ENCODE results near the gene SURF4.

The SURF4 gene

GRCh38 chr9:133375116-133375723, 640 bp downstream of the SURF4 start:
- in situ Hi-C loops (cut with MboI; ENCODE audit: low sequenced_read_pairs), result no loop called here

- in situ Hi-C loops (cut with MboI; ENCODE audit: low sequenced_read_pairs), result no loop called here
Observed at GRCh38 chr9:133374612-133375115, 1.2 kb downstream of the SURF4 start.

DNA sequence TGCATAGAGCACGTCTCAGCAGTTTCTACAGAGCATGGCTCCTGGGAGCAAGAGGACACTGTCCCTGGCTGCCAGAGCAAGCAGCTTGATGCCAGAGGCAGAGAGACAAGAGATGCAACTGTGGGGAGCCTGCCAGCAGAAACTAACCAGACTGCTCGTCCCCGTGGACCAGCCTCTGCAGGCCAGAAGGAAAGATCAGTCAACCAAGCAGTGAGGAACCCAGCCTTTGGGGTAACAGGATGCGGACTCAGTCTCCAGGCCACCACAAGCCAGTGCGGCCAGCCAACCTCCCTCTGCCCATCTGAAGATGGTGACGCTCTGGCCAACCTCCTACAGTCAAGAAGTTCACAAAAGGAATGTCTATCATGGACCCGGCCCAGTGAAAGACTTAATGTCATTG, 3.7 kb downstream of the SURF4 start:
- in situ Hi-C loops (cut with MboI; ENCODE audit: low sequenced_read_pairs), result no loop called here

GRCh38 chr9:133371261-133371711, 4.6 kb downstream of the SURF4 start:
- in situ Hi-C loops (cut with MboI; ENCODE audit: low sequenced_read_pairs), result no loop called here

GRCh38 chr9:133370685-133371084, 5.2 kb downstream of the SURF4 start:
- in situ Hi-C loops (cut with MboI; ENCODE audit: low sequenced_read_pairs), result no loop called here

- in situ Hi-C loops (cut with MboI; ENCODE audit: low sequenced_read_pairs), result no loop called here
Observed at GRCh38 chr9:133369933-133370332, 5.9 kb downstream of the SURF4 start.

- in situ Hi-C loops (cut with MboI; ENCODE audit: low sequenced_read_pairs), result no loop called here
Observed at GRCh38 chr9:133369422-133369821, 6.4 kb downstream of the SURF4 start.

GRCh38 chr9:133368249-133368881, 7.5 kb downstream of the SURF4 start:
- in situ Hi-C loops (cut with MboI; ENCODE audit: low sequenced_read_pairs), result no loop called here

GRCh38 chr9:133367778-133368177, 8.1 kb downstream of the SURF4 start:
- in situ Hi-C loops (cut with MboI; ENCODE audit: low sequenced_read_pairs), result no loop called here

- in situ Hi-C loops (cut with MboI; ENCODE audit: low sequenced_read_pairs), result no loop called here
Observed at GRCh38 chr9:133367221-133367620, 8.6 kb downstream of the SURF4 start.

DNA sequence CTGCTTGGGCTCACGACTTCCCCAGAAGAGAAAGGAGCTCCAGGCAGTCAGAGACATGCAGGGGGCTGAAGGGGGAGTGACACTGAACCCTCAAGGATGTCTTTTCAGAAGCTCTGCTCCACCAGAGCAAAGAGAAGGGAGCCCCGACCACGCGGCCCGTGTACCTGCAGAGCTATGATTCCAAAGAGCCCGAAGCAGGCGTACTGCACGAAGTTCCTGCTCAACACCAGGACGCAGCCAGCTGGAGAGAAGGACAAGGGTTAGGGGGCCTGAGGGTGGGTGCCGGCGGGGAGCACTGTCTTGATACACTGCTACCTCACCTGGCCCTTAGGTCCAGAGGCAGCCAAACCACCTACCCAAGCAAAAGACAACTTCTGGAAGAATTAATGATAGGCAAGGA, 9.4 kb downstream of the SURF4 start:
- in situ Hi-C loops (cut with MboI; ENCODE audit: low sequenced_read_pairs), result no loop called here

DNA sequence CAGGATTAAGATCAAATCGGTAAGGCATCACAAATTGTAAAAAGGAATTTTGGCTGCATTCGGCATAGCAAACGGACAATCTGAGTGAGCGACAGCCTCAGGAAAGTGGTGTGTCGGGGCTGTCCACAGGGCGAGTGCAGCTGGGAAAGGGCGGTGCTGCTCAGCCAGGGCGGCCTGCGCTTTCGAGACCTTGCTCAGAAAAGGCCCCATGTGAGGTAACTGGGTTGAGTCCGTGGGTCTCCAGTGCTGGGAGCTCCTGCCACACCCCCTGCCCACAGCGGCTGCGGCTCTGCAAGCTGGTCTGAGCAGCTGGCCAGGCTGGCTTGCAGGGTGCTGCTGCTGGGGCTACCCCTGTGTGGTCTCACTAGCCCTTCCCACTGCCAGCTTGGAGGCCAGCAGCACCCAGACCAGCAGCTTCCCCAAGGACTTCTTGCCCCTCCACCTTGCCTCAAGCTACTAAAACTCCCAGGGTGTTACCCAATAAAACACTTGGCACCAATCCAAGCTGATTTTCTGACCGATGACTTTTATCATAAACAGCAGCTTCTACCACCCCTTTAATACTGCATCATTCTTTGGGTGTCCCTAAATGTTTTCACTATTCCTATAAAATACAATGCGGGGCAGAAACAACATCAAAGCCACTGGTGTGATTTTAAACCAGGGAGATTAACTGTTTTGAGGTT, 13.4 kb downstream of the SURF4 start:
- in situ Hi-C loops (cut with MboI; ENCODE audit: low sequenced_read_pairs), result no loop called here

DNA sequence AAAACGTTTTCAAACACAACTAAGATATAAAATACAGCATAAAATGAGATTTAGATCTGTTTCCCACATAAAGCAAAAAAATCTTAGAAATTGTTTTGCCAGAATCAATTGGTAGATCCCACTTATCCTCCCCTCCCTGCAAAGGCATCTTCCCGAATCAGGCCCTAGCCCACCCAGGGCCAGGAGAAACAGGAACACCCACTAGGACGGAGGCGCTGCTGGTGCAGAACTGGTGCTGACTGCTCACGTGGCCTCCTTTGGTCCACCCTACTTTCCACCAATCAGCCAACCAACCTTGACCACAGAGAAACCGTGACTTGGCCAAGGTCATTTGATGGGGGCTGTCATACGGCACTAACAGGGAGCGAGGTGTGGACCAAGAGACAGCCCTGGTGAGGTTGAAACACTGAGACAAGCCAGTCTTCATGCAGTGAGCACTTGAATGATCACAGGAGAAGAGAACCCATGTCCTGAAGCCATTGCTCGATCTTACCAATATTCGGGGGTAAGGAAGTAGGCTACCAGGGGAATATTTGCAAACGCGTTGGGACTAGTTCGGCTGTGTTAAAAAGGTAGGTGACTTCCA, 14.3 kb downstream of the SURF4 start:
- in situ Hi-C loops (cut with MboI; ENCODE audit: low sequenced_read_pairs), result no loop called here

- in situ Hi-C loops (cut with MboI; ENCODE audit: low sequenced_read_pairs), result no loop called here
Observed at GRCh38 chr9:133360400-133361393, 15.2 kb downstream of the SURF4 start.

GRCh38 chr9:133359399-133360175, 16.3 kb downstream of the SURF4 start:
- in situ Hi-C loops (cut with MboI; ENCODE audit: low sequenced_read_pairs), result no loop called here

- in situ Hi-C loops (cut with MboI; ENCODE audit: low sequenced_read_pairs), result no loop called here
Observed at GRCh38 chr9:133357656-133358055, 18.2 kb downstream of the SURF4 start.

GRCh38 chr9:133356391-133357091, 19.3 kb downstream of the SURF4 start, which contains the start of the genes SURF1 and SURF2:
SURF1 (minus strand) TSS chr9:133356487; CDS start chr9:133356453, 34 bp downstream.
SURF2 (plus strand) TSS chr9:133356550; CDS start chr9:133356593, 43 bp downstream.
- in situ Hi-C loops (cut with MboI; ENCODE audit: low sequenced_read_pairs), result no loop called here

- in situ Hi-C loops (cut with MboI; ENCODE audit: low sequenced_read_pairs), result no loop called here
Observed at GRCh38 chr9:133355881-133356357, 19.9 kb downstream of the SURF4 start.

- in situ Hi-C loops (cut with MboI; ENCODE audit: low sequenced_read_pairs), result no loop called here
Observed at GRCh38 chr9:133354766-133355165, 21.1 kb downstream of the SURF4 start.
